Muscle of leg (tissue), 11 donors: ENCODE measurements around the gene IFNA6. TPM values are rescaled to one million over a fixed set of nuclear protein-coding genes. Genes with fewer than 3 reads are reported as not detected.
A peak's percentile ranks its signal among the peaks of the same experiment; 100 is the strongest.
"Not testable (repeated sequence)": the region's sequence is repeated elsewhere in the genome, so short reads cannot be mapped to it uniquely, and the experiment has no call there.

ENCODE experiments used
- DNase-seq: peaks from one replicate; pipeline ENCODE4 v3.0.0; 2013
- H3K27ac ChIP-seq: one replicate; pipeline ENCODE4 v1.5.1; 2013; ENCODE audit warnings: mild to moderate bottlenecking, low read length, control low read depth
- H3K27me3 ChIP-seq: one replicate; pipeline ENCODE4 v1.6.1; 2013; ENCODE audit warnings: low read length; ENCODE audit not compliant: control insufficient read depth, insufficient read depth
- H3K36me3 ChIP-seq: one replicate; pipeline ENCODE4 v1.6.1; 2013; ENCODE audit warnings: low read length; ENCODE audit not compliant: control insufficient read depth, insufficient read depth
- H3K4me1 ChIP-seq: one replicate; pipeline ENCODE4 v1.6.1; 2013; ENCODE audit warnings: low read length; ENCODE audit not compliant: control insufficient read depth, insufficient read depth
- H3K4me3 ChIP-seq: one replicate; pipeline ENCODE4 v1.5.1; 2013; ENCODE audit warnings: low read length, control low read depth
- H3K9me3 ChIP-seq: replicated peaks from 2 replicates; pipeline ENCODE4 v1.6.1; 2013; ENCODE audit warnings: low read depth, low read length; ENCODE audit not compliant: control insufficient read depth
- WGBS: methylation state at CpG from one replicate; pipeline ENCODE4 v1.1.5; 2013; ENCODE audit warnings: missing lambda C conversion rate; ENCODE audit not compliant: insufficient coverage; 5-methylcytosine and 5-hydroxymethylcytosine counted together
- polyA plus RNA-seq, 8 donors: library from polyadenylated mRNA; unstranded; fragments of 120-200 nt; gene quantifications; one replicate each; pipeline versions ENCODE4 v1.2.1 to v1.2.3, GENCODE V29; 2013; ENCODE audit warnings: inconsistent platforms in 1 of 8, low replicate concordance in 1 of 8; ENCODE audit not compliant: insufficient read length in 8 of 8, insufficient read depth in 1 of 8
- total RNA-seq: library from RNA; stranded (reverse); fragments of 120-200 nt; gene quantifications from one replicate; pipeline ENCODE4 v1.2.4, GENCODE V29; 2013

IFNA6 gene
- total and polyA plus RNA-seq, 9 donors, result 0.16 to 0.29 TPM; not detected in 7

DNA sequence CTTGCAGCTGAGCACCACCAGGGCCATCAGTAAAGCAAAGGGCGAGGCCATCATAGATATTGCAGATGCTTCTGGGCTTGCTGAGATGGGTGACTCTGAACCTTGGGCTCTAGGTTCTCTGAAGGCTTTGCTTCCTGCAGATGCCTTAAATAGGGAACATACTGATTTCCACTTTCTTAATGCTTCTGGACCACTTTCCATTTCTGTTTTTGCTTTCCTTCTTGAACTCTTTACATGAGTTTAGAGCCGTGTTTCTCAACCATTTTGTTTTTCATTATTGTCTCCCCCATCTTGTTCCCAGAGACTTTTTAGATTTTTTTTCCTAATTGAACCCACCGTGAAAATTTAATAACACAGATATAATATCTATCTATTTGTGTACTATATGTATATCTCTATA lies 17.3 kb upstream of the IFNA6 start, which contains the start of gene IFNA13:
TSS of gene IFNA13 (minus strand) at position 101 of the 400 bp plus-strand sequence. CDS start at position 54, 47 bp downstream.
- H3K9me3 ChIP-seq, result no peaks in the 10 kb centered on the region
- no peaks in the 10 kb centered on the region for H3K36me3 ChIP-seq
- 75% methylated on average over 1 of the region's 3 CpGs for WGBS
- no peaks in the 10 kb centered on the region for H3K4me1 ChIP-seq
- H3K27ac ChIP-seq, result no peak within 1 kb of the TSS
- no peak for DNase-seq
- H3K27me3 ChIP-seq, result peaks cover 2% of the 10 kb centered on the region
- H3K4me3 ChIP-seq, result no peak within 1 kb of the TSS

- not testable (repeated sequence) for H3K27ac ChIP-seq, H3K9me3 ChIP-seq, DNase-seq, H3K4me3 ChIP-seq, H3K27me3 ChIP-seq, H3K4me1 ChIP-seq, H3K36me3 ChIP-seq
- WGBS, result no CpG with 5 or more reads among the region's 2 CpGs
These were observed 16.5 kb upstream of the IFNA6 start for GRCh38 chr9:21367169-21367568.

DNA sequence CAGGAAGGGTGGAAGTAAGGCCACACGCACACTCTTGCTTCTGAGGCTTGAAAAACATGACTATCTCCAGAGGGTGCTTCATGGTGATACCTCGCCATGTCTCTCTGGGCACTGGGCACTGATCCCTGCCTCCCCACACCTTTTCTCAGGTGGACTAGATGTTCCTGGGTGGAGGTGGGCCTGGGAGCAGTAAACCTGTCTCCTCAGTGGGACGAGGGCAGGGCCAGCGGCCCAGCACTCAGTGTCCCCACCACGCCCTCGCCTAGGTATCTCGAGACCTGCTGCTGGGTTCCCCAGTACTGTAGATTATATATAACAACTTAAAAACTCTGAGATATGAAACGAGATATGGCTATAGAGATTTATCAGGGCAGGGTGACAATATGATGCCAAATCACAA lies 11.6 kb upstream of the IFNA6 start:
- no peak for DNase-seq
- no CpG with 5 or more reads among the region's 8 CpGs for WGBS
- Histone ChIP-seq H3K4me3 (no peak overlapping the region), H3K27me3 (peaks cover 2% of the 10 kb centered on the region), H3K27ac (no peak overlapping the region), H3K36me3 (no peaks in the 10 kb centered on the region), H3K4me1 (no peaks in the 10 kb centered on the region), H3K9me3 (no peaks in the 10 kb centered on the region)

DNA sequence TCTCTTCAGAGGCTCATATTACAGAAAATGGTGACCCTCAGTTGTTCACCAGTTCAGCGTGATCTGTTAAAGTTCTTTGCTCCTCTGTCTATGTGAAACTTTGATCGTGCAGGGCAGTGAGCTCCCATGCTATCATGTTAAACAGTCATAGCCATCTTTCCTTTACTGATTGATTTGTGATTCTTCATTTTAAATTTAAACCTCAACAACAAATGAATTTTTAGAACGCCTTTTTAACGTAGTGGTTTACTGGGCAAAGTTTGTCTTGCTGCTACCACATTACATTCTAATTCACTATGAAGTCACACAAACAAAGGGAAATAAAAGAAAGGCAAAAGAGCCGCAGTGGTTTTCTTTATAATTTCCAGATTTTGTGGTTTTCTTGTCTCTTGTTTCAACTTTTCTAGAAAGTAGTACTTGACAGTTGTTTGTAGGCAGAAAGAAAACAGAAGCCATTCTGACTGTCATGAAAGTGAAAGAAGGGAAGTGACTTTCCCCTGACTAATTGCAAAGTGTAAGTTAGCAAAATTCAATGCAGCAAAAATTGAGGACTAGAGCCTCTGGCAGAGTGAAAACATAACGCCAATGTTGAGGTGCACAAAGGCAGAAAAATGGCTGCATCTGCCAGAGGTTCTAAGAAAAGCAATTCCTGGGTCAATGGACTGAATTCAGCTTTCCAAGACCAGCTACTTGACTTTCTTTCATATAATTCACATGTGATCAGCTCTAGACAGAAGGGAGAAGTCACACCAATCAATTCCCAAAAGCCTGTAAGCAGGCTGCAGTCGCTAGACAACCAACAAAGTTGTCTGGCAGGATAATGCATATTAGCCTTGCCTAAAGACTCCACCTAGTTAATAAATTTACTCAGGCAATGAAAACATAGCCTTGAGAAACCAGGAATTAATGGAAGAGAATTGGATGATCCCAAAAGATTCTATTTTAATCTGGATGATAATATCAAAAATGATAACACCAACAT lies 7.1 kb upstream of the IFNA6 start:
- Histone ChIP-seq H3K9me3 (no peaks in the 10 kb centered on the region), H3K36me3 (no peaks in the 10 kb centered on the region), H3K27me3 (no peaks in the 10 kb centered on the region), H3K4me3 (no peak overlapping the region), H3K4me1 (no peaks in the 10 kb centered on the region), H3K27ac (no peak overlapping the region)
- peak; percentile 37 for DNase-seq
- WGBS, result 27% methylated on average over 2 of the region's 7 CpGs

GRCh38 chr9:21348430-21348970 lies 2.2 kb downstream of the IFNA6 start:
- Histone ChIP-seq H3K4me3 (no peak overlapping the region), H3K4me1 (no peaks in the 10 kb centered on the region), H3K27ac (no peak overlapping the region), H3K9me3 (no peaks in the 10 kb centered on the region), H3K36me3 (no peaks in the 10 kb centered on the region), H3K27me3 (no peaks in the 10 kb centered on the region)
- DNase-seq, result no peak
- 80% methylated on average over 1 of the region's 3 CpGs for whole genome bisulfite sequencing

DNA sequence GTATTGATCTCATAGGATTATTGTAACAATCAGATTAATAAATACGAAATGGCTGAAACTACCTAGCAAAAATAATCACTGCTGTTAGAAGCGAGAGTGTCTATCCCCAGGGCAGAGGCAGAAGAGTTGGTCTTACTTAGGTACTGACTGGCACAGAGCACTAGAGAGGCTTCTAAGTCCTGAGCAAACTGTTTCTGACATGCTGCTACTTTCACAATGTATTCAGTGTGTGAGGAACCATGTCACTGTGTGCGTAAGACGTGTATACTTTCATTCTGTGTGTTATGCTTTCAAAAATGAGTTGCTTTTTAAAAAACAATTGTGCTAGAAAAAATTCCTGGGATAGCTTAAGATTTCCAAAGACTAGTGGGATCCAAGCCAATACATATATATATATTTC lies 10.0 kb downstream of the IFNA6 start:
- no peaks in the 10 kb centered on the region for H3K36me3 ChIP-seq
- no peaks in the 10 kb centered on the region for H3K9me3 ChIP-seq
- no peak for DNase-seq
- H3K4me3 ChIP-seq, result no peak overlapping the region
- no CpG with 5 or more reads among the region's 4 CpGs for WGBS
- no peak overlapping the region for H3K27ac ChIP-seq
- no peaks in the 10 kb centered on the region for H3K27me3 ChIP-seq
- no peaks in the 10 kb centered on the region for H3K4me1 ChIP-seq

DNA sequence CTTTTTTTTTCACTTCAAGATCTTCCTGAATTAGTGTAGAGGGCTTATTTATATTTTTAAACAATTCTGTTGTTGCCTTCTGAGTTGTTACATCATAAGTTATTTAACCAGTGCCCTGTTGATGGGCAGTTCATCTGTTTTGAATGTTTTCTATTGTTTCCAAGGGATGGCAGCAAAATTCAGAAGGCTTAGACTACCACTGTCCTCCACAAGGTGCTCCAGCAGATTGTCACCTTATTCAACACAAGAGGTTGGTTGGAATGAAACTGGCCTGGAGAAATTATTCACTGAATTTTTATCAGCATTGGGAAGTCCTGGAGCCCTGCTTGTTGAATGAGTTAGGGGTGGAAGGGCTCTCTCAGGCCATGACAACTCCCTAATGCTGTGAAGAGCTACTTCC lies 14.2 kb downstream of the IFNA6 start:
- no peak for DNase-seq
- no peaks in the 10 kb centered on the region for H3K27me3 ChIP-seq
- H3K36me3 ChIP-seq, result peaks cover 6% of the 10 kb centered on the region
- no peak overlapping the region for H3K4me3 ChIP-seq
- H3K9me3 ChIP-seq, result no peaks in the 10 kb centered on the region
- peaks cover 10% of the 10 kb centered on the region for H3K4me1 ChIP-seq
- no peak overlapping the region for H3K27ac ChIP-seq

GRCh38 chr9:21334701-21335632 lies 15.7 kb downstream of the IFNA6 start, which contains the start of gene KLHL9:
KLHL9 (minus strand) TSS chr9:21335404; CDS start chr9:21334859, 545 bp downstream.
- H3K27me3 ChIP-seq, result no peaks in the 10 kb centered on the region
- H3K4me1 ChIP-seq, result peaks cover 10% of the 10 kb centered on the region
- H3K27ac ChIP-seq, result peak within 1 kb of the TSS; percentile 94
- peaks cover 8% of the 10 kb centered on the region for H3K36me3 ChIP-seq
- WGBS, result 0% methylated on average over 50 of the region's 55 CpGs
- DNase-seq, result peak; percentile 98
- H3K4me3 ChIP-seq, result peak within 1 kb of the TSS; percentile 93
- no peaks in the 10 kb centered on the region for H3K9me3 ChIP-seq

DNA sequence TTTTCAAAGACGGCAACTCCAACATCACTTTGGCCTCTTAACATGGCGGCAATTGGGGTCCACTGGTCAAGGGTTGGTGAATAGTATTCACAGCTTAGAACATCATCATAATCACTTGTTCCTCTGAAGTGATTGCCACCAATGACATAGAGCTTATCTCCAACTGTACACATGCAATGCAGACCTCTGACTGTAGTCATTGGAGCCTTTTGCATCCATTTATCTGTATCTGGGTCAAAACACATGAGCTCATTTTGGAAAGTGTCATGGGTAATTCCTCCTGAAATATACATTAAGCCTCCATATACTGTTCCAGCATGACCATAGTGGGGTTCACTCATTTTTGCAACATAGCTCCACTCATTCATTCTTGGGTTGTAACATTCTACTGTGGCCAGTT lies 17.5 kb downstream of the IFNA6 start:
- WGBS, result no CpG with 5 or more reads among the region's 2 CpGs
- no peak for DNase-seq

More for the DNA sequence above, 17.5 kb downstream of the IFNA6 start:
- peaks cover 8% of the 10 kb centered on the region for H3K36me3 ChIP-seq
- H3K4me1 ChIP-seq, result peaks cover 10% of the 10 kb centered on the region
- H3K4me3 ChIP-seq, result no peak overlapping the region
- H3K27me3 ChIP-seq, result no peaks in the 10 kb centered on the region
- H3K27ac ChIP-seq, result no peak overlapping the region
- no peaks in the 10 kb centered on the region for H3K9me3 ChIP-seq
